Dedifferentiated amniotic fluid mesenchymal stem cell (primary cell): ENCODE measurements around the gene SF3B6.

Source experiments
- DNase-seq: peaks from one replicate; pipeline ENCODE4 v3.0.0-alpha.2; 2016; ENCODE audit errors: extremely low spot score

Gene SF3B6

GRCh38 chr2:24018241-24018640 is 57.9 kb downstream of the SF3B6 start:
- DNase-seq = no peak

- no peak for DNase-seq
These were observed 58.4 kb downstream of the SF3B6 start for GRCh38 chr2:24017711-24018110.
